Muscle of arm (tissue), 12 donors: ENCODE data around the gene MYT1. TPM values are rescaled to one million over a fixed set of nuclear protein-coding genes. Genes with fewer than 3 reads are reported as not detected.
"Not testable (repeated sequence)": the region's sequence is repeated elsewhere in the genome, so short reads cannot be mapped to it uniquely, and the experiment has no call there.

ENCODE experiments used
- DNase-seq: peaks from one replicate; pipeline ENCODE4 v3.0.0-alpha.2; 2013
- polyA plus RNA-seq, 12 donors: library from polyadenylated mRNA; unstranded; fragments of 120-200 nt; gene quantifications; one replicate each; pipeline ENCODE4 v1.2.1, GENCODE V29; 2013; ENCODE audit not compliant: insufficient read length in 12 of 12

MYT1 gene
- polyA plus RNA-seq, 12 donors = 0.04 to 0.32 (median 0.11) TPM; not detected in 2

DNA sequence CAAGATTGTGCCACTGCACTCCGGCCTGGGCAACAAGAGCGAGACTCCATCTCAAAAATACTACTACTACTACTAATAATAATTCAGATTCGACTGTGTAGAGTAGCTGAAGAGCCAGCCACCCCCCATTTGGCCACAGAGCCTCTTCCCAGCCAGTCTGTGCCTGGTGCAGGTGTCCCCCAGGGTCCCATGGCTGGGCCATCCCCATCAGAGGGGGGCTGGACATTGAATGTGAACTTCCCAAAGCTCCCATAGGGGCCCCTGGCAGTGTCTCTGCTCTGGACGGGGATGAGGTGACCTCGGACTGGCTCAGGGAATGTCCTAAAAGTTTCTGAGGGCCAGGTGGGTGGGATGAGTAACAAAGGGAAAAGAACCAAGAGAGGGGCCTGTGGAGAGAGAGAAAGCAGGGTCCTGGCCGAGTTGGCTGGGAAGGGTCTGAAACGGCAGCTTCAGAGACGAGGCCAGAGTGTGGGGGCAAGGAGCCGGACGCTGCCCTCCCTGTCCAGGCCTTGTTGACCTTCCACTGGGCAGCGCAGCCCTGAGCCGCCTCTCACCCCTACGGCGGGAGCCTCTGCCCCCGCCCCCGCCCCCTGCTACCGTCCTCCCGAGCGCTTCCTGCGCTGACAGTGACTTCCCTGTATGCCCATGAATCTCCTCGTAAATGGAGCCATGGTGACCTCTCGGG is 66.4 kb downstream of the MYT1 start:
- DNase-seq = no peak

DNA sequence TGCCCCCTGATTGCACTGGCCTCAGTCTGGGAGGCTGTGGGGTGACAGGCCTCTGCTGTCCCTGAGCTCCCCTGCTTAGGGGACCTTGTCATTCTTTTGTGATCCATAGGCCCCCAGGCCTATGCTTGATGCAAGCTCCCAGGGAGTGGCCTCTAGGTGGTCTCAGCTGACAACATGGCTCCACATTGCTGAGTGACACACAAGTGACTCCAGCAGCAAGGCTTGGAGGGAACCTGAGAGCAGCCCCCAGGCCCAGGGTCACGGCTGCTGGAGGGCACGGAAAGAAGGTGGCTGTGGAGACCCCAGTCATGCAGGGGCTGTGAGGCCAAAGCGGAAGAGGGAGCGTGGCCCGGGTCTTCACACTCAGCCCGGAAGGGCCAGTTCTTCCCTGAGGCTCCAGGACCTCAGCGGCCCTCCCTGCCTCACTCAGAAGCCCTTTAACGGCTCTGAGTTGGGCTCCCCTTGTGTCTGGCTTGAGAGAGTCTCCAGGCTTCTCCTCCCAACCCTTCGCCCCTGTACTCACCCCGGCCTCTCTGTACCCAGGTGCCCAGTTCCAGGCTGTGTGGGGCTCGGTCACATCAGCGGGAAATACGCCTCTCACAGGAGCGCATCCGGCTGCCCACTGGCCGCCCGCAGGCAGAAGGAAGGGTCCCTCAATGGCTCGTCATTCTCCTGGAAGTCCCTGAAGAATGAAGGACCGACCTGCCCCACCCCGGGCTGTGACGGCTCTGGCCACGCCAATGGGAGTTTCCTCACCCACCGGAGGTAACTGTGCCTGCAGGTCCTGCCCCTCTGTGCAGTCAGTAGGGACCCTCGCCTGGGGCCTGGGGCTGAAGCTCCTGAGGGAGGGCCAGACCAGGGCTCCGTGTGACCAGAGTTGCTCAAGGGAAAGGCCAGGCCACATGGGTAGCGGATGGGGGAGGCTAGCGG is 67.6 kb downstream of the MYT1 start:
- no peak for DNase-seq

DNA sequence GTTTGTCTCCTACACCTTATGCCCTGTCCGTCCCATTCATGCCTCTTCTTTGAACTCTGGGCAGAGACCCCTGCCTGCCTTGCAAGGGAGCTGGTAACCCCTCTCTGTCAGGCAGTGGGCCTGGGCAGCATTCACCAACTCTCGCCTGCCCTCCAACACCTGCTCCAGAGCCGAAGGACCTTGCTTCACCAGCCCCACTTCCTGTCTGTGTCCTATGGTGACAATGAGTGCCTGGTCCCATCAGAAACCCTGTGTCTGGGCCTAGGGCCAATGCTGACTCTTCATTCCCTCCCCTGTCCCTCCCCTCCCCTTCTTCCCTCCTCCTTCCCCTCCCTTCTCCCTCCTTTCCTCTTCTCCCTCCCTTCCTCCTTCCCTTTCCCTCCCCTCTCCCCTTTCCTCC is 68.5 kb downstream of the MYT1 start:
- no peak for DNase-seq

DNA sequence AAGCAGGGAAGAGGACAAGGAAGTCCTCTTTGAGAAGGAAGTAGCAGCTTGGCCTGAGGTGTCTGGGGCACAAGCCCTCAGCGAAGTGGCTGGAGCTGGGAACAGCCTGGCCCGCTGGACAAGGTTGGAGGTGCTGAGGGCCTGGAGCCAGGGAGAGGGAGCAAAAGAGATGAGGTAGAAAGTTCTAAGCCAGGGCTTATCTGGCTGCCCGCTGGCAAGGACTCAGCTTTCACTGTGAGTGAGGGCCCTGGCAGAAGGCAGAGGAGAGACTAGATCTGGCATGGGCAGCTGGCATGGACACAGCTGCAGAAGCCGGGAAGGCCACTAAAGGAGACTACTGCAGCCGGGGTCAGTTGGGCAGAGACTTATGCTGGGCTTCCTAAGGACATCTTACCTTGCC is 69.5 kb downstream of the MYT1 start:
- DNase-seq = no peak

DNA sequence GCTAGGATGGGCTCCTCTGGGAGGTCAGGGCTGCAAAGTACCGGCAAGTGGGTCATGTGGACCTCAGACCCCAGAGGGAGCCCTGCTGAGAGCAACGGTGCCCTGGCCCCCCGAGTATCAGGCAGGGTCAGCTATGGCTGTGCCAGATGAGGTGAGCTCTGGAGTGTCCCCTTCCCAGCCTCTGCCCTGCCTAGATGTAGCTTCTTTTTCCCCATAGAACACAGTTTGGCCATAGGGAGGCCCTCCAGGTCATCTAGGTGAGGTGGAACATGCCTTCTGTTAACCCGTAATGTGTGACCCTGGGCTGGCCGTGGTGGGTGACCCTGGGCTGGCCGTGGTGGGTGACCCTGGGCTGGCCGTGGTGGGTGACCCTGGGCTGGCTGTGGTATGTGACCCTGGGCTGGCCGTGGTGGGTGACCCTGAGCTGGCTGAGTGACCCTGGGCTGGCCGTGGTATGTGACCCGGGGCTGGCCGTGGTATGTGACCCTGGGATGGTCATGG is 70.1 kb downstream of the MYT1 start:
- DNase-seq = no peak

DNA sequence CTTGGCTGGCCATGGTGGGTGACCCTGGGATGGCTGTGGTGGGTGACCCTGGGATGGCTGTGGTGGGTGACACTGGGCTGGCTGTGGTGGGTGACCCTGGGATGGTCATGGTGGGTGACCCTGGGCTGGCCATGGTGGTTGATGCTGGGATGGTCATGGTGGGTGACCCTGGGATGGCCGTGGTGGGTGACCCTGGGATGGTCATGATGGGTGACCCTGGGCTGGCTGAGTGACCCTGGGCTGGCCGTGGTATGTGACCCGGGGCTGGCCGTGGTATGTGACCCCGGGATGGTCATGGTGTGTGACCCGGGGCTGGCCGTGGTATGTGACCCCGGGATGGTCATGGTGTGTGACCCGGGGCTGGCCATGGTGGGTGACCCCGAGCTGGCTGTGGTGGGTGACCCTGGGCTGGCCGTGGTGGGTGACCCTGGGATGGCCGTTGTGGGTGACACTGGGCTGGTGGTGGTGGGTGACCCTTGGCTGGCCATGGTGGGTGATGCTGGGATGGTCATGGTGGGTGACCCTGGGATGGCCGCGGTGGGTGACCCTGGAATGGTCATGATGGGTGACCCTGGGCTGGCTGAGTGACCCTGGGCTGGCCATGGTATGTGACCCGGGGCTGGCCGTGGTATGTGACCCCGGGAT is 70.8 kb downstream of the MYT1 start:
- not testable (repeated sequence) for DNase-seq

DNA sequence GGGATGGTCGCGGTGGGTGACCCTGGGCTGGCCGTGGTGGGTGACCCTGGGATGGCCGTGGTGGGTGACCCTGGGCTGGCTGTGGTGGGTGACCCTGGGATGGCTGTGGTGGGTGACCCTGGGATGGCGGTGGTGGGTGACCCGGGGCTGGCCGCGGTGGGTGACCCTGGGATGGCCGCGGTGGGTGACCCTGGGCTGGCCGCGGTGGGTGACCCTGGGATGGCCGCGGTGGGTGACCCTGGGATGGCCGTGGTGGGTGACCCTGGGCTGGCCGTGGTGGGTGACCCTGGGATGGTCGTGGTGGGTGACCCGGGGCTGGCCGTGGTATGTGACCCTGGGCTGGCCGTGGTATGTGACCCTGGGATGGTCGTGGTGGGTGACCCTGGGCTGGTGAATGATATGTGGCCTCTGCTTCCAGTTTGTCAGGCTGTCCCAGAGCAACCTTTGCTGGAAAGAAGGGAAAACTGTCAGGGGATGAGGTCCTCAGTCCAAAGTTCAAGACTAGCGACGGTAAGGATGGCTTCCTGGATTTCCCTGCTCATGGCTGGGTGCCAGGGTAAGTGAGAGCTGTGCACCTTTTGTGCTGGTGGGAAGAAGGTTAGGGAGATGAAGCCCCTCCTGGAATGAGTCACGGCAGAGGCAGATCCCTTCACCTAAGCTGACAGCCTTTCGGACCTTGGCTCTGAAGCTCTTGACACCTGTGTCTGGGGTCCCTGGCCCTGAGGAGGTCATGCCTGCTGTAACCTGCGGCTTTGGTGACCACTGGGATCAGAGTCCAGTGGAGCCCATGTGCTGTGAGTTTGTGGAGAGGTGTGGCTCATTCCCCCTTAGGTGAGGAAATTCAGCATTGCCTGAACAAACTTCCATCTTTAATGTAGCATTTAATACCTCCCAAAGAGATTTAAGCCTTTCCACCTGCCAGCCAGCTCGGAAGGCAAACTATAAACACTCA is 72.2 kb downstream of the MYT1 start:
- DNase-seq = no peak

DNA sequence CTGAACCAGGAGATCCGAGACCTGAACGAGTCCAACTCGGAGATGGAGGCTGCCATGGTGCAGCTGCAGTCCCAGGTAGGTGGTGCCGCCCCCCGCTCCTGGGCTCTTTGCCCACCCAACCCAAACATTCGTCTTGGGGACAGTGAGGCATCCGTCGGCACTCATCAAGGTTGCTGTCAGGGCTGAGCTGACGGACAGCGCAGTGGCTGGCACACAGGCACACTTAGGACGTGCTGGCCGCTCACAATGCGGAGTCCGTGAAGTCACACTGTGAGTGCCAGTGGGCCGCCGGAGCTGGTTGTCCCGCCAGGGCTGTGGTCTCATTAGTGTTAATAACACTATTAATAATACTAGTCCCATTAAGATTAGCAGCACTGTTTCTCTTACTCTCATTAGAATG is 73.1 kb downstream of the MYT1 start:
- DNase-seq = no peak

DNA sequence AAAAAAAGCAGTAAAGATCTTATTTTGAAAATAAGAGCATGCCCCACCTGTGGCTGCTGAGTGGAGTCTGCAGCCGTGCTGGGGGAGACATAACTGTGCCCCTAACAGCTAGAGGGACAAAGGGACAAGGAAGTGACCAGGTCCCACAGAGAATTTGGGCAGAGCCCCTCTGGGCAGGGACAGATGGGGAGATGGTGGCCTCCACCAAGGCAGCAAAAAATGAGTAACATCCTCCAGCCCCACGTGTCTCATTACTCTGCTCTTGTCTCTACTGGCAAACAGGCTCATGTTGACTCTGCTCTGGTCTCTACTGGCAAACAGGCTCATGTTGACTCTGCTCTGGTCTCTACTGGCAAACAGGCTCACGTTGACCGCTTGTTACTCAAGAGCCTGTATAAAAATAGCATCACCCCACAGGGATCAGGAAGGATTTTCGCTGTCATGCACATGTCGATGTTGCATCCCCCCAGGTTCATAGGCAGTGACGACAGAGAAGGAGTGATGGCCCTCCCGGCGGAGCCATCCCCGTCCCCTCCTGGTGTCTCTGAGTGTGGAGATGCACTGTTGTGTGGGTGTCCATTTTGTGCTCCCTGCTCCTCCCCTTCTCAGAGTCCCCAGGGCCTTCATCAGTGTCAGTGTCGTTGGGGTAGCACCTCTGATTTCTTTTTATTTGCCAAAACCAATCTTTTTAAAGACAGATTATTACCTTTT is 74.0 kb downstream of the MYT1 start:
- no peak for DNase-seq

DNA sequence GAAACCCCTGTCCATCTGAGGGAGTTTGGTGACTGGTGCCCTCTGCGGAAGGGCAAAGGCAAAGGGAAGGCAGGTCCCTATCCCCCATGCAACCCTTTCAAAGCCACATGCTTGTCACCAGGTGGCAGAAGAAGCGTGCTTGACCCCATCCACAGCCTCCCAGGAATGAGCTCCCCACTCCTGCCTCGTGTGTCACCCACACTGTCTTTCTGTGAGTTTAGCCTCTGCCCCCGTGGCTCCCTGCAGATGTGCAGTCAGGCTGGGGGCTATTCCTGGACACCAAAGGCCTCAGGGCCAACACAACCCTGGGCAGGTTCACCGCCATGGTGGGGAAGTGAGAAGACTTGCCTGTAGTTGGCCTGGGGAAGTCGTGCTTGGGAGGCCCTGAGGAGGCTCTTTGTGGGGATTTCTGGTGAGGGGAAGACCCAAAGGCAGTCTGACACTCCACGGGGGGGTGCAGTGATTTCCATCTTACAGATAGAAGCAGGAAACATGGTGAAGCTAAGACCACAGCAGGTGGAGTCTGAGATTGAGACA is 74.7 kb downstream of the MYT1 start:
- DNase-seq = no peak

DNA sequence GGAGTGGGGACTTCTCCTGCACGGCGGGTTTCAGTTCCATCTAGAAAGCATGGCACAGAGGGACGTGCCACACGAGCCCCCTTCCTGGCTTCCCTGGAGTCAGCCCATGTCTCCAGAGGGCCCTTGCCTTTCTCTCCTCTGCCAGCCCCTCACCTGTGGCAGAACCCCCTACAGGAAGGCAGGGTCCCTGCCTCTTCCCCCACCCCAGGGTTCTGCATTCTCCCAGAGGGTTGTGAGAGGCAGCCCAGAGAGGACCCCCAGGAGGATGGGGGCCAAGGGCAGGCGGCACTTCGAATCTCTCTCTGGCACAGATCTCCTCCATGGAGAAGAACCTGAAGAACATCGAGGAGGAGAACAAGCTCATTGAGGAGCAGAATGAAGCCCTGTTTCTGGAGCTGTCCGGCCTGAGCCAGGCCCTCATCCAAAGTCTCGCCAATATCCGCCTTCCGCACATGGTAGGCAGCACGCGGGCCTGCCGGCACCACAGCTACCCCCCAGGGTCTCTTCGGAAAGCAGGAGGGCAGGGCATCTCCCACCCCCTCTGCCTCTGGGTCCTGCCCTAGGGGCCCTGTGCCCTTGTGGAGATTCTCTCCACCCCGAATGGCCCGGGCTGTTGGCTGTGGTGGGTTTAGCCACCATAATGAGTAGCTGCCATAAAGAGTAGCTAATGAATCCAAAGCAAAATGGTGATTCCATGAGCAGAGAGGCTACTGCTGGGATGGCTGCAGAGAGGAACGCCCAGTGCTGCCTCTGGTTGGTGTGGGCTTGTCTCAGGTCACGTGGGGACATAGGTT is 75.4 kb downstream of the MYT1 start:
- DNase-seq = no peak

DNA sequence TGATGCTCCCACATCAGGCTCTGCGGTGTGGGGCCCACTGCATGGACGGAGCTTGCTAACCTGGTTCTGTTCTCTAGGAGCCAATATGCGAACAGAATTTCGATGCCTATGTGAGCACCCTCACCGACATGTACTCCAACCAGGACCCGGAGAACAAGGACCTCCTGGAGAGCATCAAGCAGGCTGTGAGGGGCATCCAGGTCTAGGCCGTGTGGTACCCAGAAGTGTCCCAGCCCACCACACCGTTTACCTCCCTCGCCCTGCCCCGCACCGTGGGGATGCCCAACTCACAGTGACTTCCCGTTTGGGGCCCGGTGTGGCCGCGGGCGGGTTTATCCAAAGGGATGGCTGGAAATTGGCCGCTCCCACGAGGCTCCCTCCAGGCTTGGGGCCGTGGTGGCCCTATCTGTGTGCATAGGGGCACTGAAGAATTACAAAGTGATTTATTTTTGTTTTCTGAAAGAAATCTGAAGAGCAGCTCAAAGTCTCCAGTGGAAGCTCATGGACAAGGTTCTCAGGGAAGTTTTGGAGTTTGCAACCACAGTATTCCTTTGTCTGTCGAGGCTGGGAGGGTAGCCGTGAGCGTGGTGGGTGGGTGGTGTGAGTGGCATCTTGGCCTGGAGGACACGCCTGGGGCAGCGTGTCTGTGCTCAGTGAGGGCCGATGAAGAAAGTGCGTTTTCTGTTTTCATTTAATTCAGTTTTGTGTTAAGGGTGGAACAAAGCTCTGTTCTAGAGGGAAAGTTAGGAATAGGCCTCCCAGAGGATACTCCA is 76.2 kb downstream of the MYT1 start:
- no peak for DNase-seq

DNA sequence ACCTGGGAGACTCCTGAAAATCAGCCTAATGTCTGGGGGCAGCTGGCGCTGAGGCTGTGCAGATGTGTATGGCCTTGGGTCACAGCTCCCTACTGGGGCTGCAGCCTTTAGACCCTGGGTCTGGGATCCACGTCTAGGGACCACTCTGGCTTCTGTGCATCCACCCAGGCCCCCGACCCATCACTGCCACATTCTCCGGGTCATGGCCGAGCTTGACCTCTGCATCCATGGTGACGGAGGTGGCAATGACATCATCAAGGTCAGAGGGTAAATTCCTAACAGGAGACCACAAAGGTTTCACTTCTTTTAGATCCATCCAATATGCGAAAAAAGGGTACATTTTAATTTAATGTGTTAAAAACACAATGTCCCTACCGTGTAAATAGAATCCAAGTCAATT is 76.8 kb downstream of the MYT1 start:
- no peak for DNase-seq

DNA sequence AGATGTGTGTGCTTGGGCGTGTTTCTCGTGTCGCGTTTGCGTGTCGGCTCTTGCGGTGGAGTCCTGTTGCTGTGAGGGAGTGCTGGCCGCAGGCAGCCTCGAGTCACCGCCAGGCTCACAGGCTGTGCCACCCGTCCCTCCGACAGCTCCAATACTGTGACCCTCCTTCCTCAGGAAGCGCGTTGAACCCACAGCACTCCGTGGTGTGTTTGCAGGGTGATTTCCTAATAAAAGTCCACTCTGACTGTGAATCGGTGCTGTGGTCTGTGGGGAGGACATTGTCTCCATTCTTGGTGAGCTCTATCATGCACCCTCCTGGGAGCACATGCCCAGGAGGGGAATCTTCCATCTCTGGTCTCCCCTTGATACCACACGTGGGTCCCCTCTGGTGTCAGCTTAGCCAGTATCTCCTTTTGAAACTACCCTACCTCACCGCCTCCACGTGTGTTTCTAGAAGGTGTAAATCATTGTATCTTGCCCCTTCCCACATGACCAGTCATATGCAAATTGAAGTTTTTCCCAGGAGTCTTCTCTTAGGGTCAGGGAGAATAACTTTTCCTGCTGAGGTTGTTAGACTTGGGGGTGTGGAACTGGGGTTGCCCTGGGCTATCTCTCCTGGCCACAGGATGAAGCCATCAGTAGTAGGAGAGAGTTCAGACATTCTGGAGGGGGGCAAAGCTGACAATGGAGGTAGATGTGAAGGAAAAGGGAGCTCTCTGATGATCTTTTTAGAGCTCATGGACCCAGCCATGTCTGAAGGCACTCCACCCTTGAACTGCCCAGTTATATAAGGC is 77.9 kb downstream of the MYT1 start:
- no peak for DNase-seq

DNA sequence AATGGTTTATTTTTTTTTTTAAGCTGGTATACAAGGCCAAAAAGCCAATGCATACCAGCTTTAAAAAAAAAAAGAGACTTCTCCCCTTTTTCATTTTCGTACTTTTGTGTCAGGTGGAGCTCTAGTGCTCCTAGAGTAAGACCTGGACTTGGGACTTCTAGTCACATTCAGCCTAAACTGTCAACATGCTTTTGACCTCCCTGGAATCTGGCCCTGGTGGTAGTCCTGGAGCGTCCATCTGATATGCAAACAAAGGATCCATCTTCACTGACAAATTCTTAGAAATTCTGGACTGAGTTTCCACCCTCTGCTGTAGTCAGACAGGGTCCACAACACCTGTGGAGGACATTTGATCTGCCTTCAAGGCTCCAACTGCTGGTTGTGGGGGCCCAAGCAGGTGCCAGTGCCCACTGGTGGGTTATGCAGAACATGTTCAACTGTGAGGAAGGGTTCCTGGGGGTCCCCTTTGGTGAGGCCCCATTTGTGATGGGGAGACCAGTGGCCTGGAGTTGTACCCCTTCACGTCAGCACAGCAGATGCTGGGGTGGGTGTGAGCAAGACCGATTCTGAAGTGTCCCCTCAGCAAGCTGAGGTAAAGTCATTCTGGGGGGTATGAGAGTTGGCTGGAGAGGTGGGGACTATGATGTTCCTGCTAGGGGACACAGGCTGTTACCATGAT is 78.7 kb downstream of the MYT1 start:
- no peak for DNase-seq

DNA sequence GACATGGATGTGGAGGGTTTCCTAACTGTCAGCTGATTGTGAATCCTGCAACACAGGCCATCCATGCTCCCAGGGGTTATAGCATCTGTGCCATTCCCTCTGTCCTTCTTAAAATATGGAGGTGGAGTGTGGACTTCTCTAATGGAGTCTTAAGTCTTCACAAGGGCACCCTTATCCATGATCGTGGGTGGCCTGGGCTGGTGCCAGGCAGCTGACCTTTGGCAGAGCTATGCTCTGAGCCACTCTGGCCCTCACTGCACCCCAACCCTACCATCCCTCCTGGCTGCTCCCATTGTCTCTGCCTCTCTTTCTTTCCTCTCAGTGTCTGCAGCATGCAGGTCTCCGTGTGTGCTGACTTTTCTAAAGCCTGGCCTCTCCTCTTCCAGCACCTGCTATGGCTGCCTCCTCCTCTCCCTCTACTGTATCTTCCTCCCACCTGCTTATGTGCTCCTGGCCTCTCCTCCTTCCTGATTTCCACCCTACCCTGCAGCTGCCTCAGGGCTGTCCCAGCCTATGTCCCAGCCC is 80.1 kb downstream of the MYT1 start:
- no peak for DNase-seq
